HEK293T (cell line): Measurements from ENCODE around the gene SLC25A31.

Experiments used
- CTBP1 ChIP-seq: fragments of 450-650 bp; IDR thresholded peaks from 2 replicates; pipeline ENCODE4 v1.6.1; 2016; ENCODE audit warnings: borderline replicate concordance
- ELF4 ChIP-seq: fragments of 450-650 bp; IDR thresholded peaks from 2 replicates; pipeline ENCODE4 v1.6.1; 2017; ENCODE audit warnings: antibody characterized with exemption
- FOXK2 ChIP-seq: fragments of 450-650 bp; IDR thresholded peaks from 2 replicates; pipeline ENCODE4 v1.6.1; 2016; ENCODE audit warnings: mild to moderate bottlenecking
- SP1 ChIP-seq: fragments of 450-650 bp; IDR thresholded peaks from 2 replicates; pipeline ENCODE4 v1.6.1; 2017
- SUZ12 ChIP-seq: fragments of 450-650 bp; IDR thresholded peaks from 2 replicates; pipeline ENCODE4 v1.6.1; 2016; ENCODE audit warnings: mild to moderate bottlenecking
- TF ChIP-seq, protein P1 (sequence below): fragments of 450-650 bp; IDR thresholded peaks from 2 replicates; pipeline ENCODE4 v1.6.1; 2016

DNA sequence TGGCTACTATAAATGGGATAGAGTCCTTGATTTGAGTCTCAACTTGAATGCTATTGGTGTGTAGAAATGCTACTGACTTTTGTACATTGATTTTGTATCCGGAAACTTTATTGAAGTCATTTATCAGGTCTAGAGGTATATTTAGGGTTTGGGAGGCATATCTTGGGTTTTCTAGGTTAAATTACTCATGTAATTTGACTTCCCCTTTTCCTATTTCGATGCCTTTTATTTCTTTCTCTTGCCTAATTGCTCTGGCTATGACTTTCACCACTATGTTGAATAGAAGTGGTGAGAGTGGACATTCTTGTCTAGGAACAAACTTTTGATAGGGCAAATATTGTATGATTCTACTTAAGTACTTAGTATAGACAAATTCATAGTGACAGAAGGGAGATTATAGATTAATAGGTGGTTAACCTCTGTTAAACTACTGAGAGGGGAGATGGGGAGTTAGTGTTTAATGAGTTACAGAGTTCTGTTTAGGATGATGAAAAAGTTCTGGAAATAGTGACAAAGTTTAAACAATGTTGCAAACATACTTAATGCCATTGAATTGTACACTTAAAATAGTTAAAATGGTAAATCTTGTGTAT, 29.1 kb downstream of the SLC25A31 start:
- no peak for TF ChIP-seq SUZ12
- TF ChIP-seq ELF4, result no peak
- no peak for TF ChIP-seq SP1
- TF ChIP-seq CTBP1, result no peak
- TF ChIP-seq, protein P1, sequence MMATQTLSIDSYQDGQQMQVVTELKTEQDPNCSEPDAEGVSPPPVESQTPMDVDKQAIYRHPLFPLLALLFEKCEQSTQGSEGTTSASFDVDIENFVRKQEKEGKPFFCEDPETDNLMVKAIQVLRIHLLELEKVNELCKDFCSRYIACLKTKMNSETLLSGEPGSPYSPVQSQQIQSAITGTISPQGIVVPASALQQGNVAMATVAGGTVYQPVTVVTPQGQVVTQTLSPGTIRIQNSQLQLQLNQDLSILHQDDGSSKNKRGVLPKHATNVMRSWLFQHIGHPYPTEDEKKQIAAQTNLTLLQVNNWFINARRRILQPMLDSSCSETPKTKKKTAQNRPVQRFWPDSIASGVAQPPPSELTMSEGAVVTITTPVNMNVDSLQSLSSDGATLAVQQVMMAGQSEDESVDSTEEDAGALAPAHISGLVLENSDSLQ, result no peak
- TF ChIP-seq FOXK2, result no peak
